HepG2 (cell line): ENCODE measurements around the gene SHC1. TPM values are rescaled to one million over a fixed set of nuclear protein-coding genes. Genes with fewer than 3 reads are reported as not detected.

Source experiments
- BORCS8-MEF2B ChIP-seq: sonication (generic); formaldehyde crosslinking; IDR thresholded peaks from 2 replicates; pipeline ENCODE4 v1.8.0; 2022; ENCODE audit warnings: mild to moderate bottlenecking, missing genetic modification reagents
- PAF1 ChIP-seq: IDR thresholded peaks from 2 replicates; pipeline ENCODE4 v1.6.1; 2016; ENCODE audit warnings: missing genetic modification reagents, missing compliant biosample characterization
- RFXANK ChIP-seq: IDR thresholded peaks from 2 replicates; pipeline ENCODE4 v1.6.1; 2016
- SIX1 ChIP-seq: sonication (generic); formaldehyde crosslinking; IDR thresholded peaks from 2 replicates; pipeline ENCODE4 v1.4.0; 2020; ENCODE audit warnings: missing genetic modification reagents, borderline replicate concordance
- SNAPC5 ChIP-seq: sonication (generic); formaldehyde crosslinking; IDR thresholded peaks from 2 replicates; pipeline ENCODE4 v1.8.1; 2023; ENCODE audit warnings: mild to moderate bottlenecking, missing genetic modification reagents, borderline replicate concordance
- SPEN ChIP-seq: sonication (generic); formaldehyde crosslinking; IDR thresholded peaks from 2 replicates; pipeline ENCODE4 v1.5.1; 2020; ENCODE audit warnings: low read depth, mild to moderate bottlenecking, missing genetic modification reagents
- TAF1 ChIP-seq: sonication (generic); formaldehyde crosslinking; IDR thresholded peaks from 2 replicates; pipeline ENCODE4 v1.4.0; 2020; ENCODE audit warnings: missing genetic modification reagents
- ZMYM4 ChIP-seq: sonication (generic); formaldehyde crosslinking; IDR thresholded peaks from 2 replicates; pipeline ENCODE4 v1.8.1; 2023; ENCODE audit warnings: mild to moderate bottlenecking, missing genetic modification reagents
- ZNF232 ChIP-seq: sonication (generic); formaldehyde crosslinking; IDR thresholded peaks from 2 replicates; pipeline ENCODE4 v1.4.0; 2020; ENCODE audit warnings: missing genetic modification reagents, borderline replicate concordance
- ZNF264 ChIP-seq: sonication (generic); formaldehyde crosslinking; IDR thresholded peaks from 2 replicates; pipeline ENCODE4 v1.4.0; 2020; ENCODE audit warnings: missing genetic modification reagents
- ZNF510 ChIP-seq: sonication (generic); formaldehyde crosslinking; IDR thresholded peaks from 2 replicates; pipeline ENCODE4 v1.4.0; 2020; ENCODE audit warnings: low read depth, mild to moderate bottlenecking, missing genetic modification reagents
- ZNF607 ChIP-seq: sonication (generic); formaldehyde crosslinking; IDR thresholded peaks from 2 replicates; pipeline ENCODE4 v1.5.1; 2020; ENCODE audit warnings: missing genetic modification reagents, mild to moderate bottlenecking, borderline replicate concordance
- ZSCAN31 ChIP-seq: sonication (generic); formaldehyde crosslinking; IDR thresholded peaks from 2 replicates; pipeline ENCODE4 v1.5.0; 2020; ENCODE audit warnings: low read depth, mild to moderate bottlenecking, missing genetic modification reagents
- polyA plus RNA-seq, 8 experiments: library from polyadenylated mRNA; depleted of rRNA in 3 of 8; stranded (reverse) in 7 of 8; unstranded in 1 of 8; fragments of >200 nt; fragmentation: Illumina TruSeq in 4 of 8; extraction: Trizol in 4 of 8; gene quantifications; 2 replicates each; pipeline versions ENCODE4 v1.2.1 to v1.2.3, GENCODE V29; 2011 to 2016; ENCODE audit warnings: low read depth in 4 of 8, missing spikeins in 1 of 8, mixed read lengths in 1 of 8; ENCODE audit not compliant: insufficient read depth in 1 of 8
- total RNA-seq, 5 experiments: library from RNA; depleted of rRNA; stranded (reverse); fragments of >200 nt; fragmentation: Illumina TruSeq; extraction: Trizol; gene quantifications; 2 replicates each; pipeline ENCODE4 v1.2.3, GENCODE V29; 2016; ENCODE audit warnings: low read depth in 1 of 5
- TF ChIP-seq, protein P1 (sequence below), 2 experiments: sonication (generic) in 1 of 2; formaldehyde crosslinking in 1 of 2; IDR thresholded peaks; 2 replicates each; pipeline versions ENCODE4 v1.5.1 to v1.6.1; 2011 to 2020; ENCODE audit warnings: borderline replicate concordance in 1 of 2, low read depth in 1 of 2, low read length in 1 of 2, mild to moderate bottlenecking in 1 of 2, missing genetic modification reagents in 1 of 2, moderate library complexity in 1 of 2
- TF ChIP-seq, protein P2 (sequence below): sonication (generic); formaldehyde crosslinking; IDR thresholded peaks from one replicate; pipeline ENCODE4 v1.5.1; 2020; ENCODE audit warnings: mild to moderate bottlenecking, missing genetic modification reagents; ENCODE audit errors: not compliant biosample characterization
- TF ChIP-seq, protein P3 (sequence below): IDR thresholded peaks from 2 replicates; pipeline ENCODE4 v1.6.1; 2016; ENCODE audit warnings: mild to moderate bottlenecking

SHC1 gene
- total and polyA plus RNA-seq, 2 of the 13 experiments (the other 11 are each of a cell fraction or from before 2014, with no cell fraction given), result 52.0 to 137 TPM

- TF ChIP-seq SNAPC5 (CRISPR knock-in tag) (no peak), ZNF264 (peak; percentile 74; the same call in 1 of the 2 replicates), PAF1 (CRISPR knock-in tag) (peak; percentile 74; the same call in 1 of the 2 replicates), RFXANK (peak; percentile 63; the same call in 1 of the 2 replicates), ZNF510 (CRISPR knock-in tag) (no peak), ZNF607 (CRISPR knock-in tag) (0 out of 2 replicates have a peak, but pooled peaks have one; percentile 41), ZMYM4 (CRISPR knock-in tag) (peak; percentile 46), SIX1 (no peak), TAF1 (CRISPR knock-in tag) (peak; percentile 63; the same call in 1 of the 2 replicates), BORCS8-MEF2B (CRISPR knock-in tag) (0 out of 2 replicates have a peak, but pooled peaks have one; percentile 31), ZNF232 (CRISPR knock-in tag) (peak; percentile 65; the same call in 1 of the 2 replicates), SPEN (CRISPR knock-in tag) (peak; percentile 64; the same call in 1 of the 2 replicates), ZSCAN31 (CRISPR knock-in tag) (peak; percentile 69; the same call in 1 of the 2 replicates)
- TF ChIP-seq, protein P1, sequence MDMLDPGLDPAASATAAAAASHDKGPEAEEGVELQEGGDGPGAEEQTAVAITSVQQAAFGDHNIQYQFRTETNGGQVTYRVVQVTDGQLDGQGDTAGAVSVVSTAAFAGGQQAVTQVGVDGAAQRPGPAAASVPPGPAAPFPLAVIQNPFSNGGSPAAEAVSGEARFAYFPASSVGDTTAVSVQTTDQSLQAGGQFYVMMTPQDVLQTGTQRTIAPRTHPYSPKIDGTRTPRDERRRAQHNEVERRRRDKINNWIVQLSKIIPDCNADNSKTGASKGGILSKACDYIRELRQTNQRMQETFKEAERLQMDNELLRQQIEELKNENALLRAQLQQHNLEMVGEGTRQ (IDR thresholded peaks at IDR 0.05; ENCODE audit: low read depth, low read length), result no peak
- TF ChIP-seq, protein P1 (CRISPR knock-in tag; IDR thresholded peaks at IDR 0.05; ENCODE audit: borderline replicate concordance), result no peak
- TF ChIP-seq, protein P2, sequence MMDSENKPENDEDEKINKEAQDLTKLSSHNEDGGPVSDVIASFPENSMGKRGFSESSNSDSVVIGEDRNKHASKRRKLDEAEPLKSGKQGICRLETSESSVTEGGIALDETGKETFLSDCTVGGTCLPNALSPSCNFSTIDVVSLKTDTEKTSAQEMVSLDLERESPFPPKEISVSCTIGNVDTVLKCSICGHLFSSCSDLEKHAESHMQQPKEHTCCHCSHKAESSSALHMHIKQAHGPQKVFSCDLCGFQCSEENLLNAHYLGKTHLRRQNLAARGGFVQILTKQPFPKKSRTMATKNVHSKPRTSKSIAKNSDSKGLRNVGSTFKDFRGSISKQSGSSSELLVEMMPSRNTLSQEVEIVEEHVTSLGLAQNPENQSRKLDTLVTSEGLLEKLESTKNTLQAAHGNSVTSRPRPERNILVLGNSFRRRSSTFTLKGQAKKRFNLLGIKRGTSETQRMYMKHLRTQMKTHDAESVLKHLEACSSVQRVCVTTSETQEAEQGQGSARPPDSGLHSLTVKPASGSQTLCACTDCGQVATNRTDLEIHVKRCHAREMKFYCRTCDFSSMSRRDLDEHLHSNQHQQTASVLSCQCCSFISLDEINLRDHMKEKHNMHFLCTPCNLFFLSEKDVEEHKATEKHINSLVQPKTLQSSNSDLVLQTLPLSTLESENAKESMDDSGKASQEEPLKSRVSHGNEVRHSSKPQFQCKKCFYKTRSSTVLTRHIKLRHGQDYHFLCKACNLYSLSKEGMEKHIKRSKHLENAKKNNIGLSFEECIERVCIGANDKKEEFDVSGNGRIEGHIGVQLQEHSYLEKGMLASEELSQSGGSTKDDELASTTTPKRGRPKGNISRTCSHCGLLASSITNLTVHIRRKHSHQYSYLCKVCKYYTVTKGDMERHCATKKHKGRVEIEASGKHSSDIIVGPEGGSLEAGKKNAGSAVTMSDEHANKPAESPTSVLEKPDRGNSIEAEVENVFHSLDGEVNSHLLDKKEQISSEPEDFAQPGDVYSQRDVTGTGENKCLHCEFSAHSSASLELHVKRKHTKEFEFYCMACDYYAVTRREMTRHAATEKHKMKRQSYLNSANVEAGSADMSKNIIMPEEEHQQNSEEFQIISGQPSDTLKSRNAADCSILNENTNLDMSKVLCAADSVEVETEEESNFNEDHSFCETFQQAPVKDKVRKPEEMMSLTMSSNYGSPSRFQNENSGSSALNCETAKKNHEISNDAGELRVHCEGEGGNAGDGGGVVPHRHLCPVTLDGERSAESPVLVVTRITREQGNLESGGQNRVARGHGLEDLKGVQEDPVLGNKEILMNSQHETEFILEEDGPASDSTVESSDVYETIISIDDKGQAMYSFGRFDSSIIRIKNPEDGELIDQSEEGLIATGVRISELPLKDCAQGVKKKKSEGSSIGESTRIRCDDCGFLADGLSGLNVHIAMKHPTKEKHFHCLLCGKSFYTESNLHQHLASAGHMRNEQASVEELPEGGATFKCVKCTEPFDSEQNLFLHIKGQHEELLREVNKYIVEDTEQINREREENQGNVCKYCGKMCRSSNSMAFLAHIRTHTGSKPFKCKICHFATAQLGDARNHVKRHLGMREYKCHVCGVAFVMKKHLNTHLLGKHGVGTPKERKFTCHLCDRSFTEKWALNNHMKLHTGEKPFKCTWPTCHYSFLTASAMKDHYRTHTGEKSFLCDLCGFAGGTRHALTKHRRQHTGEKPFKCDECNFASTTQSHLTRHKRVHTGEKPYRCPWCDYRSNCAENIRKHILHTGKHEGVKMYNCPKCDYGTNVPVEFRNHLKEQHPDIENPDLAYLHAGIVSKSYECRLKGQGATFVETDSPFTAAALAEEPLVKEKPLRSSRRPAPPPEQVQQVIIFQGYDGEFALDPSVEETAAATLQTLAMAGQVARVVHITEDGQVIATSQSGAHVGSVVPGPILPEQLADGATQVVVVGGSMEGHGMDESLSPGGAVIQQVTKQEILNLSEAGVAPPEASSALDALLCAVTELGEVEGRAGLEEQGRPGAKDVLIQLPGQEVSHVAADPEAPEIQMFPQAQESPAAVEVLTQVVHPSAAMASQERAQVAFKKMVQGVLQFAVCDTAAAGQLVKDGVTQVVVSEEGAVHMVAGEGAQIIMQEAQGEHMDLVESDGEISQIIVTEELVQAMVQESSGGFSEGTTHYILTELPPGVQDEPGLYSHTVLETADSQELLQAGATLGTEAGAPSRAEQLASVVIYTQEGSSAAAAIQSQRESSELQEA, result no peak
- TF ChIP-seq, protein P3, sequence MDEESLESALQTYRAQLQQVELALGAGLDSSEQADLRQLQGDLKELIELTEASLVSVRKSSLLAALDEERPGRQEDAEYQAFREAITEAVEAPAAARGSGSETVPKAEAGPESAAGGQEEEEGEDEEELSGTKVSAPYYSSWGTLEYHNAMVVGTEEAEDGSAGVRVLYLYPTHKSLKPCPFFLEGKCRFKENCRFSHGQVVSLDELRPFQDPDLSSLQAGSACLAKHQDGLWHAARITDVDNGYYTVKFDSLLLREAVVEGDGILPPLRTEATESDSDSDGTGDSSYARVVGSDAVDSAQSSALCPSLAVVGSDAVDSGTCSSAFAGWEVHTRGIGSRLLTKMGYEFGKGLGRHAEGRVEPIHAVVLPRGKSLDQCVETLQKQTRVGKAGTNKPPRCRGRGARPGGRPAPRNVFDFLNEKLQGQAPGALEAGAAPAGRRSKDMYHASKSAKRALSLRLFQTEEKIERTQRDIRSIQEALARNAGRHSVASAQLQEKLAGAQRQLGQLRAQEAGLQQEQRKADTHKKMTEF (CRISPR knock-in tag), result peak; percentile 81
Observed at GRCh38 chr1:154972517-154973343, 2.2 kb upstream of the SHC1 start (continued).
